Esophagus (tissue), 2 donors: ENCODE data around the gene NFATC3. TPM values are rescaled to one million over a fixed set of nuclear protein-coding genes. Genes with fewer than 3 reads are reported as not detected.
A peak's percentile ranks its signal among the peaks of the same experiment; 100 is the strongest.

Experiments used
- H3K27ac ChIP-seq, 2 donors: one replicate each; pipeline ENCODE4 v1.5.1; 2013; ENCODE audit warnings: low read depth in 2 of 2, mild to moderate bottlenecking in 2 of 2, inconsistent platforms in 1 of 2, low read length in 1 of 2, moderate library complexity in 1 of 2
- H3K27me3 ChIP-seq, 2 donors: one replicate each; pipeline ENCODE4 v1.6.1; 2013; ENCODE audit warnings: low read length in 2 of 2, control low read depth in 1 of 2, mild to moderate bottlenecking in 1 of 2; ENCODE audit not compliant: insufficient read depth in 2 of 2, control insufficient read depth in 1 of 2
- H3K36me3 ChIP-seq, 2 donors: one replicate each; pipeline ENCODE4 v1.6.1; 2013; ENCODE audit warnings: low read length in 1 of 2; ENCODE audit not compliant: control insufficient read depth in 2 of 2, insufficient read depth in 2 of 2
- H3K4me1 ChIP-seq, 2 donors: one replicate each; pipeline ENCODE4 v1.6.1; 2013; ENCODE audit warnings: low read length in 1 of 2; ENCODE audit not compliant: control insufficient read depth in 2 of 2, insufficient read depth in 2 of 2
- H3K4me3 ChIP-seq, 2 donors: one replicate each; pipeline ENCODE4 v1.5.1; 2013; ENCODE audit warnings: low read length in 2 of 2, mild to moderate bottlenecking in 2 of 2, low read depth in 1 of 2, moderate library complexity in 1 of 2
- H3K9me3 ChIP-seq, 2 donors: one replicate each; pipeline ENCODE4 v1.6.1; 2013; ENCODE audit warnings: mild to moderate bottlenecking in 2 of 2, low read depth in 1 of 2, low read length in 1 of 2, moderate library complexity in 1 of 2; ENCODE audit not compliant: control insufficient read depth in 2 of 2, insufficient read depth in 1 of 2
- WGBS, 2 donors: extraction: QIAGEN DNeasy Blood & Tissue Kit; methylation state at CpG; one replicate each; pipeline ENCODE4 v1.1.7; 2013; 5-methylcytosine and 5-hydroxymethylcytosine counted together
- polyA plus RNA-seq, 2 donors: library from polyadenylated mRNA; stranded (reverse); fragments of 200-250 nt; gene quantifications; one replicate each; pipeline ENCODE4 v1.2.3, GENCODE V29; 2013
- donor health status: healthy with polysubstance abuse.
- donor health status: Bipolar disorder and iron deficiency.

Gene NFATC3
- polyA plus RNA-seq, 2 donors, result 4.0 to 5.5 TPM

- peaks cover 0 to 11% of the 10 kb centered on the region in 2 donors for H3K4me1 ChIP-seq
These were observed 150.1 kb downstream of the NFATC3 start for GRCh38 chr16:68235108-68235886.

GRCh38 chr16:68235887-68236136 is 150.6 kb downstream of the NFATC3 start, which contains the start of gene ESRP2:
Gene ESRP2 (minus strand): TSS chr16:68236127. CDS start chr16:68236045, 82 bp downstream.
- H3K9me3 ChIP-seq, result no peaks in the 10 kb centered on the region
- H3K27me3 ChIP-seq, result no peaks in the 10 kb centered on the region
- peaks cover 0 to 11% of the 10 kb centered on the region in 2 donors for H3K4me1 ChIP-seq
- 4 to 7% methylated on average over 22 to 36 of the region's 36 CpGs for WGBS, 2 donors
- peaks cover 8 to 19% of the 10 kb centered on the region in 2 donors for H3K36me3 ChIP-seq
- H3K4me3 ChIP-seq, result peak within 1 kb of the TSS; percentile 61 to 86
- H3K27ac ChIP-seq, result peak within 1 kb of the TSS; percentile 91 to 98

More at GRCh38 chr16:68235108-68235886, 150.1 kb downstream of the NFATC3 start:
- Histone ChIP-seq H3K27ac (peak overlapping the region; percentile 91 to 98), H3K4me3 (peak overlapping the region; percentile 61 to 86), H3K9me3 (no peaks in the 10 kb centered on the region), H3K27me3 (no peaks in the 10 kb centered on the region), H3K36me3 (peaks cover 8 to 24% of the 10 kb centered on the region in 2 donors)
- 28 to 33% methylated on average over 70 to 73 of the region's 73 CpGs for WGBS, 2 donors

GRCh38 chr16:68236137-68236825 is 151.1 kb downstream of the NFATC3 start:
- WGBS, 2 donors, result 9% methylated on average over 38 to 45 of the region's 45 CpGs
- no peaks in the 10 kb centered on the region for H3K27me3 ChIP-seq
- peak overlapping the region; percentile 61 to 86 for H3K4me3 ChIP-seq
- H3K9me3 ChIP-seq, result no peaks in the 10 kb centered on the region
- H3K36me3 ChIP-seq, result peaks cover 8 to 14% of the 10 kb centered on the region in 2 donors
- H3K27ac ChIP-seq, result peak overlapping the region; percentile 91 to 98
- peaks cover 0 to 11% of the 10 kb centered on the region in 2 donors for H3K4me1 ChIP-seq

GRCh38 chr16:68236826-68237242 is 151.7 kb downstream of the NFATC3 start:
- 7 to 10% methylated on average over 20 to 21 of the region's 21 CpGs for WGBS, 2 donors

GRCh38 chr16:68237243-68238028 is 152.3 kb downstream of the NFATC3 start:
- 0 to 1% methylated on average over 60 to 72 of the region's 72 CpGs for WGBS, 2 donors
- H3K4me1 ChIP-seq, result peaks cover 0 to 11% of the 10 kb centered on the region in 2 donors
- no peaks in the 10 kb centered on the region for H3K9me3 ChIP-seq
- no peaks in the 10 kb centered on the region for H3K27me3 ChIP-seq
- H3K27ac ChIP-seq, result peak overlapping the region; percentile 97 to 98
- peaks cover 3% of the 10 kb centered on the region in 2 donors for H3K36me3 ChIP-seq
- H3K4me3 ChIP-seq, result peak overlapping the region; percentile 61 to 86

More at GRCh38 chr16:68236826-68237242, 151.7 kb downstream of the NFATC3 start:
- Histone ChIP-seq H3K4me3 (peak overlapping the region; percentile 61 to 86), H3K9me3 (no peaks in the 10 kb centered on the region), H3K36me3 (peaks cover 8 to 9% of the 10 kb centered on the region in 2 donors), H3K27me3 (no peaks in the 10 kb centered on the region), H3K4me1 (peaks cover 0 to 11% of the 10 kb centered on the region in 2 donors), H3K27ac (peak overlapping the region; percentile 91 to 97)

- Histone ChIP-seq H3K9me3 (no peaks in the 10 kb centered on the region), H3K36me3 (peaks cover 0 to 2% of the 10 kb centered on the region in 2 donors), H3K27me3 (no peaks in the 10 kb centered on the region), H3K27ac (peak overlapping the region; percentile 94 to 98), H3K4me1 (peaks cover 0 to 11% of the 10 kb centered on the region in 2 donors), H3K4me3 (peak overlapping the region; percentile 57 to 86)
- 11 to 14% methylated on average over 20 of the region's 20 CpGs for WGBS, 2 donors
These were observed 152.8 kb downstream of the NFATC3 start for GRCh38 chr16:68238029-68238345.

- no peaks in the 10 kb centered on the region for H3K27me3 ChIP-seq
- no peak overlapping the region for H3K27ac ChIP-seq
- no peaks in the 10 kb centered on the region for H3K36me3 ChIP-seq
- 85 to 86% methylated on average over 7 of the region's 7 CpGs for WGBS, 2 donors
- no peaks in the 10 kb centered on the region for H3K9me3 ChIP-seq
- H3K4me1 ChIP-seq, result peaks cover 6 to 24% of the 10 kb centered on the region in 2 donors
- no peak overlapping the region for H3K4me3 ChIP-seq
These were observed 156.9 kb downstream of the NFATC3 start for GRCh38 chr16:68242085-68242484.

- Histone ChIP-seq H3K4me1 (peaks cover 6 to 23% of the 10 kb centered on the region in 2 donors), H3K27ac (no peak overlapping the region)
- 81 to 83% methylated on average over 9 of the region's 9 CpGs for WGBS, 2 donors
These were observed 158.0 kb downstream of the NFATC3 start for GRCh38 chr16:68242926-68243858.

More at GRCh38 chr16:68242926-68243858, 158.0 kb downstream of the NFATC3 start:
- Histone ChIP-seq H3K27me3 (no peaks in the 10 kb centered on the region), H3K9me3 (no peaks in the 10 kb centered on the region), H3K36me3 (no peaks in the 10 kb centered on the region), H3K4me3 (no peak overlapping the region)
